Measurements from ENCODE around the gene IL17REL.

IL17REL gene

GRCh38 chr22:50011447-50012210, 936 bp downstream of the IL17REL start:
- no peak overlapping the region for H3K27ac ChIP-seq
- DNase-seq (ENCODE audit: low spot score), result no peak
- no peak for TF ChIP-seq CTCF (IDR thresholded peaks at IDR 0.05)
- no peak overlapping the region for H3K4me3 ChIP-seq

GRCh38 chr22:50010676-50011446, 1.7 kb downstream of the IL17REL start:
- Histone ChIP-seq H3K4me3 (peak overlapping the region; percentile 21), H3K27ac (no peak overlapping the region)
- no peak for TF ChIP-seq CTCF (IDR thresholded peaks at IDR 0.05)
- DNase-seq (ENCODE audit: low spot score), result no peak

GRCh38 chr22:50009765-50010675, 2.5 kb downstream of the IL17REL start:
- no peak for TF ChIP-seq CTCF (IDR thresholded peaks at IDR 0.05)
- no peak for DNase-seq (ENCODE audit: low spot score)
- H3K4me3 ChIP-seq, result peak overlapping the region; percentile 21
- H3K27ac ChIP-seq, result no peak overlapping the region

- no peak for TF ChIP-seq CTCF (IDR thresholded peaks at IDR 0.05)
- DNase-seq (ENCODE audit: low spot score), result no peak
- Histone ChIP-seq H3K4me3 (no peak overlapping the region), H3K27ac (no peak overlapping the region)
Measured at GRCh38 chr22:50009251-50009650, 3.3 kb downstream of the IL17REL start.

- DNase-seq (ENCODE audit: low spot score), result no peak
- no peak overlapping the region for H3K27ac ChIP-seq
- no peak for TF ChIP-seq CTCF (IDR thresholded peaks at IDR 0.05)
- H3K4me3 ChIP-seq, result no peak overlapping the region
Measured at GRCh38 chr22:50008151-50009040, 4.2 kb downstream of the IL17REL start.

GRCh38 chr22:50007057-50007511, 5.5 kb downstream of the IL17REL start:
- no peak for DNase-seq (ENCODE audit: low spot score)
- H3K27ac ChIP-seq, result no peak overlapping the region
- no peak overlapping the region for H3K4me3 ChIP-seq
- no peak for TF ChIP-seq CTCF (IDR thresholded peaks at IDR 0.05)
